Heart left ventricle (tissue), 13 donors: Measurements from ENCODE around the gene NHERF1.

Experiments
- CTCF ChIP-seq, 12 donors: fragments of 200-600 bp; sonication (generic) in 4 of 12; IDR thresholded peaks; one replicate each; pipeline versions ENCODE4 v1.5.0 to v1.8.0; 2018 to 2022; ENCODE audit warnings: antibody characterized with exemption in 12 of 12, mild to moderate bottlenecking in 5 of 12
- POLR2A ChIP-seq, 2 donors: fragments of 450-650 bp; IDR thresholded peaks; one replicate each; pipeline ENCODE4 v1.6.1; 2017; ENCODE audit warnings: antibody characterized with exemption in 2 of 2, mild to moderate bottlenecking in 2 of 2, moderate library complexity in 2 of 2
- donor health status: ischemic (EF 13 %, LVEDD 7.1; RV severe dilation, severe dysfunction).
- donor health status: DM: no; HTN: yes; CAD: no.
- donor health status: DM: no; HTN: no; CAD: no.
- donor health status: ischemic (EF 25% LVEDD 6.9; RV normal size, moderate dysfunction).
- donor health status: ischemic (EF 25% LVEDD 5.7; RV mildly dilated, moderate dysfunction).
- donor health status: ischemic (EF 35%, LVEDD 5.7; RV mildly dilated, moderate dysfunction).
- donor health status: nonischemic (EF 11% LVEDD 7.7; RV severe dilation, severe dysfunction).
- donor health status: DM: yes; HTN: yes; CAD: no.
- donor health status: PGD.
- donor health status: ischemic (EF 29% LVEDD 5.4; RV normal size, mild dysfunction).
- donor health status: nonischemic (EF 23%, LVEDD 6.1; RV moderate dilation, normal function).

DNA sequence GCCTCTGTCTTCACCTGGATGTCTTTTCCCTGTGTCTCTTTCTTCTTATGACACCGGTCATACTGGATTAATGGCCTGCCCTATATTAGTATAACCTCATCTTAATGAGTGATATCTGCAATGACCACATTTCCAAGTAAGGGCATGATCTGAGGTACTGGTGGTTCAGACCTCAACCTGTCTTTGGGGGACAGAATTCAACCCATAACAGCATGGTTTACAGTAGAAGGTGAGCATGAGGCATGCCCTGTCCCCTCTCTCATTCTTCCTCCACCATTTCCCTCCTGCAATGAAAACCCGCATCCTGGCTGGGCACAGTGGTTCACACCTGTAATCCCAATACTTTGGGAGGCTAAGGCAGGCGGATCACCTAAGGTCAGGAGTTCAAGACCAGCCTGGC lies 14.2 kb upstream of the NHERF1 start:
- no peak for TF ChIP-seq CTCF (IDR thresholded peaks at IDR 0.05)
- no peak for TF ChIP-seq POLR2A (IDR thresholded peaks at IDR 0.05)
